Esophagus squamous epithelium (tissue), 4 donors: ENCODE results near the gene CSGALNACT2.

ENCODE experiments used
- POLR2A ChIP-seq, 4 donors: fragments of 450-650 bp; IDR thresholded peaks; one replicate each; pipeline ENCODE4 v1.6.1; 2017; ENCODE audit warnings: antibody characterized with exemption in 4 of 4, mild to moderate bottlenecking in 4 of 4, moderate library complexity in 3 of 4
- TF ChIP-seq, protein P1 (sequence below), 6 experiments: fragments of 450-650 bp in 4 of 6; fragments of 200-600 bp in 2 of 6; sonication (generic) in 2 of 6; IDR thresholded peaks; one replicate each; pipeline ENCODE4 v1.5.1; 2016 to 2019; ENCODE audit warnings: antibody characterized with exemption in 6 of 6, mild to moderate bottlenecking in 4 of 6, moderate library complexity in 4 of 6

GRCh38 chr10:43187213-43187612, 49.0 kb downstream of the CSGALNACT2 start:
- TF ChIP-seq, protein P1, sequence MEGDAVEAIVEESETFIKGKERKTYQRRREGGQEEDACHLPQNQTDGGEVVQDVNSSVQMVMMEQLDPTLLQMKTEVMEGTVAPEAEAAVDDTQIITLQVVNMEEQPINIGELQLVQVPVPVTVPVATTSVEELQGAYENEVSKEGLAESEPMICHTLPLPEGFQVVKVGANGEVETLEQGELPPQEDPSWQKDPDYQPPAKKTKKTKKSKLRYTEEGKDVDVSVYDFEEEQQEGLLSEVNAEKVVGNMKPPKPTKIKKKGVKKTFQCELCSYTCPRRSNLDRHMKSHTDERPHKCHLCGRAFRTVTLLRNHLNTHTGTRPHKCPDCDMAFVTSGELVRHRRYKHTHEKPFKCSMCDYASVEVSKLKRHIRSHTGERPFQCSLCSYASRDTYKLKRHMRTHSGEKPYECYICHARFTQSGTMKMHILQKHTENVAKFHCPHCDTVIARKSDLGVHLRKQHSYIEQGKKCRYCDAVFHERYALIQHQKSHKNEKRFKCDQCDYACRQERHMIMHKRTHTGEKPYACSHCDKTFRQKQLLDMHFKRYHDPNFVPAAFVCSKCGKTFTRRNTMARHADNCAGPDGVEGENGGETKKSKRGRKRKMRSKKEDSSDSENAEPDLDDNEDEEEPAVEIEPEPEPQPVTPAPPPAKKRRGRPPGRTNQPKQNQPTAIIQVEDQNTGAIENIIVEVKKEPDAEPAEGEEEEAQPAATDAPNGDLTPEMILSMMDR (IDR thresholded peaks at IDR 0.05) = no peak
- TF ChIP-seq POLR2A (IDR thresholded peaks at IDR 0.05) = no peak
